Measurements from ENCODE around the gene SEPTIN5. TPM values are rescaled to one million over a fixed set of nuclear protein-coding genes. Genes with fewer than 3 reads are reported as not detected.

Gene SEPTIN5
- total and polyA plus RNA-seq, 9 of the 15 experiments (the other 6 are each of a cell fraction or from before 2014, with no cell fraction given), result 0.03 to 195 (median 119) TPM

DNA sequence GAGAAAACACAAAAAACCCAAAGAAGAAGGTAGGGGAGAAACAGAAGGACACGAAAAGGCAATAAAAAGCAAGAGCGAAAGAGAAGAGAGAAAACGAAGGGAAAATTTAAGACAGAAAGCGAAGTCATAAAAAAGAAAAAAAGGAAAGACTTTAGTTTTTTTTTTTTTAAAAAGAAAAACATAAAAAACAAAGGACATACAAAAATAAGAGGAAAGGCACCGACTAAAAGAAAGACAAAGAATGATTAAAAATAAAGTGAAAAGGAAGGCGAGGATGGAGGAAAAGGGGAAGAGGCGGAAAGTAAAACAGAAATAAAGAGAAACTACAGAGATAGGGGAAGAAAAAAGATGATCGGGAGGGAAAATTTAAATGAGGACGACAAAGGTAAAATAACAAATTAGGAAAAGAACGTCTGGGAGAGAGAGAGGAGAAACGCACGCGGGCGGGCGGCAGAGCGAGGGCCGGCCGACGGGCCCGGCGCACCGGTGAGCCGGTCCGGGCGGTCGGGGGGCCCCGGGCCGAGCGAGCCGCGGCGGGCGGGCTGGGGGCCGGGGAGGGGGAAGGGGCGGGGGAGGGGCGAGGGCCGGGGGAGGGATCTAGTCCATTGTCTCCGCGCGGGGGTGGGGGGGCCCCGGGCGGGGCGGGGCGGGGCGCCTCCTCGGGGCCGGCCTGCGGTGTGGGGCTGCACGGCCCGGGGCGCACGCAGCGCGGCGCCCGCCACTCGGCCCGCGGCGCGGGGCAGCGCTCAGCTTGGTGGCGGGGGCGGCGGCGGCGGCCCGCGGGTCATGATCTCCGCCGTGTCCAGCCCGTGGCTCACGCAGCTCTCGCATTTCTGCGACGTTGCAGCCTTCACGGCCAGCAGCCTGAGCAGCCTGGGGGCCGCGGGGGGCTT is 46.0 kb downstream of the SEPTIN5 start, which contains the start of gene TBX1 (continued):
- TF ChIP-seq, protein P1, sequence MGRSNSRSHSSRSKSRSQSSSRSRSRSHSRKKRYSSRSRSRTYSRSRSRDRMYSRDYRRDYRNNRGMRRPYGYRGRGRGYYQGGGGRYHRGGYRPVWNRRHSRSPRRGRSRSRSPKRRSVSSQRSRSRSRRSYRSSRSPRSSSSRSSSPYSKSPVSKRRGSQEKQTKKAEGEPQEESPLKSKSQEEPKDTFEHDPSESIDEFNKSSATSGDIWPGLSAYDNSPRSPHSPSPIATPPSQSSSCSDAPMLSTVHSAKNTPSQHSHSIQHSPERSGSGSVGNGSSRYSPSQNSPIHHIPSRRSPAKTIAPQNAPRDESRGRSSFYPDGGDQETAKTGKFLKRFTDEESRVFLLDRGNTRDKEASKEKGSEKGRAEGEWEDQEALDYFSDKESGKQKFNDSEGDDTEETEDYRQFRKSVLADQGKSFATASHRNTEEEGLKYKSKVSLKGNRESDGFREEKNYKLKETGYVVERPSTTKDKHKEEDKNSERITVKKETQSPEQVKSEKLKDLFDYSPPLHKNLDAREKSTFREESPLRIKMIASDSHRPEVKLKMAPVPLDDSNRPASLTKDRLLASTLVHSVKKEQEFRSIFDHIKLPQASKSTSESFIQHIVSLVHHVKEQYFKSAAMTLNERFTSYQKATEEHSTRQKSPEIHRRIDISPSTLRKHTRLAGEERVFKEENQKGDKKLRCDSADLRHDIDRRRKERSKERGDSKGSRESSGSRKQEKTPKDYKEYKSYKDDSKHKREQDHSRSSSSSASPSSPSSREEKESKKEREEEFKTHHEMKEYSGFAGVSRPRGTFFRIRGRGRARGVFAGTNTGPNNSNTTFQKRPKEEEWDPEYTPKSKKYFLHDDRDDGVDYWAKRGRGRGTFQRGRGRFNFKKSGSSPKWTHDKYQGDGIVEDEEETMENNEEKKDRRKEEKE (IDR thresholded peaks at IDR 0.05; ENCODE audit: borderline replicate concordance in 1 of 2, control insufficient read depth in 1 of 2, low read depth in 2 of 2, low read length in 1 of 2), result peak in 1 of 2 experiments; percentile 71; a peak in 1 of 4 replicates
- TF ChIP-seq L3MBTL2 (IDR thresholded peaks at IDR 0.05) (peak; percentile 69), SMARCB1 (IDR thresholded peaks at IDR 0.05; ENCODE audit: insufficient read length, low read depth) (no peak), ZNF740 (CRISPR knock-in tag; IDR thresholded peaks at IDR 0.05) (no peak), ZNF740 (tag; IDR thresholded peaks at IDR 0.05) (peak in 1 of 2 experiments; percentile 70; a peak in 1 of 4 replicates), TAF1 (IDR thresholded peaks at IDR 0.05; ENCODE audit: control insufficient read depth, extremely low read depth, insufficient read depth, low read length, severe bottlenecking) (peak; percentile 10), RBBP5 (IDR thresholded peaks at IDR 0.05; ENCODE audit: borderline replicate concordance, insufficient read depth, low read length, poor library complexity, severe bottlenecking) (peak; percentile 67), SPI1 (IDR thresholded peaks at IDR 0.05; ENCODE audit: borderline replicate concordance, low read depth, low read length) (peak; percentile 52; the same call in 1 of the 2 replicates), SMARCC2 (IDR thresholded peaks at IDR 0.05; ENCODE audit: low read depth) (peak; percentile 71; the same call in 1 of the 2 replicates), SIN3B (IDR thresholded peaks at IDR 0.05; ENCODE audit: low read depth) (0 out of 2 replicates have a peak, but pooled peaks have one; percentile 37), SMARCE1 (IDR thresholded peaks at IDR 0.05) (peak; percentile 88), RBM14 (IDR thresholded peaks at IDR 0.05; ENCODE audit: borderline replicate concordance, insufficient read depth, low read depth, low read length) (no peak), TRIM28 (IDR thresholded peaks at IDR 0.05) (peak; percentile 74; the same call in 1 of the 2 replicates), CREM (IDR thresholded peaks at IDR 0.05; ENCODE audit: low read depth) (no peak), HDAC3 (IDR thresholded peaks at IDR 0.05; ENCODE audit: borderline replicate concordance, partially characterized antibody) (no peak), ZNF586 (CRISPR knock-in tag; conservative IDR thresholded peaks at IDR 0.05) (0 out of 2 replicates have a peak, but pooled peaks have one; percentile 5), PKNOX1 (IDR thresholded peaks at IDR 0.05) (peak; percentile 49), HNRNPUL1 (IDR thresholded peaks at IDR 0.05; ENCODE audit: low read length) (no peak), MAFK (IDR thresholded peaks at IDR 0.05; ENCODE audit: low read length) (0 out of 2 replicates have a peak, but pooled peaks have one; percentile 1), CBX8 (IDR thresholded peaks at IDR 0.05; ENCODE audit: borderline replicate concordance, extremely low read depth, low read depth, low read length, poor library complexity, severe bottlenecking) (no peak)
